Measurements from ENCODE around the gene SF1.

SF1 gene

DNA sequence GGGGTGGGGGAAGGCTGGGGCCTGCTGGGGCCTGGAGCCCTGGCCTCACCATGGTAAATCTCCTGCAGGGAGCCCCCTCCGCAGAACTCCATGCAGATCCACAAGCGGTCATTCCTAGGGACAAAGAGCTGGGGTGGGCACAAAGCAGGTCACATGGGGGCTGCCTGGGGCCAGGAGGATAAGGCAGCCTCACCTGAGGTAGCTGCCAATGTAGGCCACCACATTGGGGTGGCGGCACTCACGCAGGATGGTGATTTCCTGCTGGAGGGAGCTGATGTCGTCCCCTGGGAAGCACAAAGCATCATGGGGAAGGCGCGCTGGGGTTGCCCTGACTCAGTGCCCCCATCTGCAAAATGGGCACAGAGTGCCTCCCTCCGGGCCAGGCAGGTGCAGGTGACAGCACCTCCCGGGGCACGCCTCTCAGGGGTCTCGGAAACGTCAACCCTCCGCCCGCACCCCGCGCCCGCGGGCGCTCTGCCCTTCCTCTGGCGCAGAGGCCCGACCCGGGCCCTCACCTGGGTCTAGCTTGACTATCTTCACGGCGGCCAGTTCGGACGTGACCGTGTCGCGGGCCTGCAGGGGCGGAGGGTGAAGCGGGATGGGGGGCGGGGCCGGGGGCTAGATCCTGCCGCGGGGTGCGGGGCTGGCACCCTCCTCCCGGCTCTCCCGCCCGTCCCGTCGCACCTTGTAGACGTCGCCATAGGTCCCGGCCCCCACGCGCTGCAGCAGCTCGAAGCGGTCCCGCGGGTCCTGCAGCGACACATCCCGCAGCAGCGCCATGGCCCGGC lies 24.2 kb upstream of the SF1 start:
- TF ChIP-seq EZH2phosphoT487 (IDR thresholded peaks at IDR 0.05; ENCODE audit: borderline replicate concordance), result no peak
- TF ChIP-seq, protein P1, sequence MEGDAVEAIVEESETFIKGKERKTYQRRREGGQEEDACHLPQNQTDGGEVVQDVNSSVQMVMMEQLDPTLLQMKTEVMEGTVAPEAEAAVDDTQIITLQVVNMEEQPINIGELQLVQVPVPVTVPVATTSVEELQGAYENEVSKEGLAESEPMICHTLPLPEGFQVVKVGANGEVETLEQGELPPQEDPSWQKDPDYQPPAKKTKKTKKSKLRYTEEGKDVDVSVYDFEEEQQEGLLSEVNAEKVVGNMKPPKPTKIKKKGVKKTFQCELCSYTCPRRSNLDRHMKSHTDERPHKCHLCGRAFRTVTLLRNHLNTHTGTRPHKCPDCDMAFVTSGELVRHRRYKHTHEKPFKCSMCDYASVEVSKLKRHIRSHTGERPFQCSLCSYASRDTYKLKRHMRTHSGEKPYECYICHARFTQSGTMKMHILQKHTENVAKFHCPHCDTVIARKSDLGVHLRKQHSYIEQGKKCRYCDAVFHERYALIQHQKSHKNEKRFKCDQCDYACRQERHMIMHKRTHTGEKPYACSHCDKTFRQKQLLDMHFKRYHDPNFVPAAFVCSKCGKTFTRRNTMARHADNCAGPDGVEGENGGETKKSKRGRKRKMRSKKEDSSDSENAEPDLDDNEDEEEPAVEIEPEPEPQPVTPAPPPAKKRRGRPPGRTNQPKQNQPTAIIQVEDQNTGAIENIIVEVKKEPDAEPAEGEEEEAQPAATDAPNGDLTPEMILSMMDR (conservative IDR thresholded peaks at IDR 0.05; ENCODE audit: low read length), result no peak
- no peaks in the 10 kb centered on the region for H3K36me3 ChIP-seq (ENCODE audit: insufficient read depth, low read length)
- no peaks in the 10 kb centered on the region for H3K27me3 ChIP-seq (ENCODE audit: insufficient read depth, low read length, poor library complexity, severe bottlenecking)
- H3K79me2 ChIP-seq (ENCODE audit: insufficient read depth, low read length), result no peaks in the 10 kb centered on the region
- H3K9me3 ChIP-seq (ENCODE audit: insufficient read depth, low read depth, low read length), result no peaks in the 10 kb centered on the region
- H3K9ac ChIP-seq (ENCODE audit: low read depth, low read length, poor library complexity, severe bottlenecking), result no peak overlapping the region
- no peak overlapping the region for H2AFZ ChIP-seq (ENCODE audit: low read length)
- no peak overlapping the region for H3K4me3 ChIP-seq (ENCODE audit: low read length, poor library complexity, severe bottlenecking)
- no peaks in the 10 kb centered on the region for H3K9me2 ChIP-seq (replicated peaks; ENCODE audit: low read depth, low read length)
- H4K20me1 ChIP-seq (ENCODE audit: insufficient read depth, low read length, poor library complexity, severe bottlenecking), result no peaks in the 10 kb centered on the region
- H3K4me2 ChIP-seq (ENCODE audit: low read depth, low read length, poor library complexity, severe bottlenecking), result no peak overlapping the region
- no peaks in the 10 kb centered on the region for H3F3A ChIP-seq (ENCODE audit: low read depth)
- peaks cover 31% of the 10 kb centered on the region for H3K4me1 ChIP-seq (ENCODE audit: insufficient read depth, low read length, poor library complexity, severe bottlenecking)

DNA sequence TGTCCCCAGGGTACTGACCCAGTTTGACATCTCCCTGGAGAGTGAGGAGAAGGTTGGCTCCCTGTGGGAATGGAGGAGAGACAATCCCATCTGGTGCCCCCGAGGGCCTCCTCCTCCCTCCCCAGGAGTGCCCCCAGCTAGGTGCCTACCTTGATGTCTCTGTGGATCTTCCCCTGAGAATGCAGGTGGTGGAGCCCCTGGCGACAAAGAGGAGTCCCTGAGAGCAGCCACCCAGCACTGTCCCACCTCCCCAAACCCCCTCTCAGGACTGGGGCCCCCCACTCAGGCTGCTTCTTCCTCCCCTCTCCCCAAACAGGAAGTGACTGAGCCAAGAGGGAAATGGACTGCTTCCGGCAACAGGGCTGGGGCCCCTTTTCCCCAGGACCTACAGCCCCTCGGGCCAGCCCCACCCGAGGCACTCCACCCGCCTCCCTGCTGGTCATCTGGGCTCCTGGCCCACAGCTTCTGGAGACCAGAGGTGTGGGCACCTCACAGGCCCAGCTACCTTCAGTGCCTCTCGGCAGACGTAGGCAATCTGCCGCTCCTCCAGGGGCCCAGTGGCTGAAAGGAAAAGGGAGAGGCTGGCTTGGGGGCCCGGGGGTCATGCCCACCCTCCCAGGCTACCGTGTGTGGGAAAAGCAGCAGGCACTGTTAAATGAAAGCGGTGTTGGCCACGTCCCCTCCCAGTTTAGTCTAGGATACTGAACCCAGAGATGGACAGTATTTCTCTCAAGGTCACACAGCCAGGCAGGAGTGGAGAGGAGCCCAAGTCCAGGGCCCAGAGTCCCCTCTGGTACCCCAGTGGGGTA lies 23.4 kb upstream of the SF1 start:
- Histone ChIP-seq H2AFZ (ENCODE audit: low read length) (no peak overlapping the region), H3K9me2 (replicated peaks; ENCODE audit: low read depth, low read length) (no peaks in the 10 kb centered on the region), H3K4me2 (ENCODE audit: low read depth, low read length, poor library complexity, severe bottlenecking) (peak overlapping the region; percentile 13), H3K9ac (ENCODE audit: low read depth, low read length, poor library complexity, severe bottlenecking) (peak overlapping the region; percentile 27), H3K4me3 (ENCODE audit: low read length, poor library complexity, severe bottlenecking) (no peak overlapping the region), H3K79me2 (ENCODE audit: insufficient read depth, low read length) (no peaks in the 10 kb centered on the region), H3K36me3 (ENCODE audit: insufficient read depth, low read length) (no peaks in the 10 kb centered on the region), H3K27me3 (ENCODE audit: insufficient read depth, low read length, poor library complexity, severe bottlenecking) (no peaks in the 10 kb centered on the region), H3K4me1 (ENCODE audit: insufficient read depth, low read length, poor library complexity, severe bottlenecking) (peaks cover 38% of the 10 kb centered on the region), H3K9me3 (ENCODE audit: insufficient read depth, low read depth, low read length) (no peaks in the 10 kb centered on the region), H3F3A (ENCODE audit: low read depth) (no peaks in the 10 kb centered on the region), H4K20me1 (ENCODE audit: insufficient read depth, low read length, poor library complexity, severe bottlenecking) (no peaks in the 10 kb centered on the region)
- no peak for TF ChIP-seq EZH2phosphoT487 (IDR thresholded peaks at IDR 0.05; ENCODE audit: borderline replicate concordance)
- TF ChIP-seq, protein P1 (conservative IDR thresholded peaks at IDR 0.05; ENCODE audit: low read length), result no peak

DNA sequence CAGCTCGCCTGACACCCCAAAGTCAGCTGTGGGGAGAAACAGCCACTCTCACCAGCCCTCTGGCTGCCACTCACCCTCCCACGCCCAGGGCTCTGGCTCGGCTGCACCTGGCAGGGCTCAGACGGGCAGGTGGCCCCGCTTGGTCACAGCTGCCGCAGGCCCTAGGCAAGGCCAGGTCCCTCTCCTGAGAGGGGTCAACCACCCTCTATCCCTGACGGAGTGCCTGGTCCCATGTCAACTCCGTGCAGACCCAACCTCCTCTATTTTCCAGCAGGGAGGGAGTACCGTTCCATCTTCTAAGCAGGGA lies 22.8 kb upstream of the SF1 start:
- Histone ChIP-seq H3K36me3 (ENCODE audit: insufficient read depth, low read length) (no peaks in the 10 kb centered on the region), H3K9ac (ENCODE audit: low read depth, low read length, poor library complexity, severe bottlenecking) (no peak overlapping the region), H3K27me3 (ENCODE audit: insufficient read depth, low read length, poor library complexity, severe bottlenecking) (no peaks in the 10 kb centered on the region), H3K4me1 (ENCODE audit: insufficient read depth, low read length, poor library complexity, severe bottlenecking) (peaks cover 45% of the 10 kb centered on the region), H2AFZ (ENCODE audit: low read length) (no peak overlapping the region), H3K9me3 (ENCODE audit: insufficient read depth, low read depth, low read length) (no peaks in the 10 kb centered on the region), H3K4me3 (ENCODE audit: low read length, poor library complexity, severe bottlenecking) (no peak overlapping the region), H4K20me1 (ENCODE audit: insufficient read depth, low read length, poor library complexity, severe bottlenecking) (no peaks in the 10 kb centered on the region), H3F3A (ENCODE audit: low read depth) (no peaks in the 10 kb centered on the region), H3K9me2 (replicated peaks; ENCODE audit: low read depth, low read length) (no peaks in the 10 kb centered on the region), H3K4me2 (ENCODE audit: low read depth, low read length, poor library complexity, severe bottlenecking) (no peak overlapping the region), H3K79me2 (ENCODE audit: insufficient read depth, low read length) (no peaks in the 10 kb centered on the region)
- TF ChIP-seq, protein P1 (conservative IDR thresholded peaks at IDR 0.05; ENCODE audit: low read length), result no peak
- TF ChIP-seq EZH2phosphoT487 (IDR thresholded peaks at IDR 0.05; ENCODE audit: borderline replicate concordance), result no peak
